Effector CD4-positive, alpha-beta T cell (primary cell): ENCODE results near the gene UBE2E2.

Experiments
- DNase-seq: peaks from one replicate; pipeline ENCODE4 v3.0.0-alpha.2; 2020

Gene UBE2E2

DNA sequence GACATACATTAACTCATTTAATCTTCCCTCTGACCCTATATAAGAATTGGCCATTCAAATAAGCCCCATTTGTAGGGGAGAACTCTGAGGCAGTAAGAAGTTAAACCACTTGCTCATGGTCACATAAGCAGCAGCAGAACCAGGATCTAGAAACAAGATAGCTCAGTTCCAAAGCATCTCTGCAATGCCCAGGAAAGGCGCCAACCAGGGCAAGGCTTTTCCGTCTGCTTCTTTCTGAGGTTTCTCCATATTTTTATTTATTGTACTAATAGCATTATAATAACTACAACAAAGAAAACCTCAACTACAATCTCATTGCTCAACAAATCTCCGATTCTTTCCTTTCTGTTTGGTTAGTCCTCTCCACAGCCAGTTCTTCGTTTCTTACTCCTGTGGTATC lies 4.3 kb upstream of the UBE2E2 start:
- DNase-seq: no peak

DNA sequence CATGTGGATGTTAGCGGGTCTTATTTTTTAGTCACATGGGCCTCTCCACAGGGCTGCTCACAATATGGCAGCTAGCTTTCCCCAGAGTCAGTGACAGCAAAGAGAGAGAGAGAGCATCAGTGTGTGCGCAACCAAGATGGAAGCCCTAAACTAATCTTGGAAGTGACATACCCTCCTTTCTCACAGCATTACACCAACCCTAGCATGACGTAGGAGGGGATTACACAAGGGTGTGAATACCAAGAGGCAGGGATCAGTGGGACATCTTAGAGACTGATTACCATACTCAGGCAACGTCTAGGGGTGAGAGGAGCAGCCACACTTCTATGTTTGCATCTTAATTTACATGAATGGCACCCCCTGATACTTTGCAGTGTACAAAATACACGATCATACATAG lies 3.5 kb upstream of the UBE2E2 start:
- no peak for DNase-seq

DNA sequence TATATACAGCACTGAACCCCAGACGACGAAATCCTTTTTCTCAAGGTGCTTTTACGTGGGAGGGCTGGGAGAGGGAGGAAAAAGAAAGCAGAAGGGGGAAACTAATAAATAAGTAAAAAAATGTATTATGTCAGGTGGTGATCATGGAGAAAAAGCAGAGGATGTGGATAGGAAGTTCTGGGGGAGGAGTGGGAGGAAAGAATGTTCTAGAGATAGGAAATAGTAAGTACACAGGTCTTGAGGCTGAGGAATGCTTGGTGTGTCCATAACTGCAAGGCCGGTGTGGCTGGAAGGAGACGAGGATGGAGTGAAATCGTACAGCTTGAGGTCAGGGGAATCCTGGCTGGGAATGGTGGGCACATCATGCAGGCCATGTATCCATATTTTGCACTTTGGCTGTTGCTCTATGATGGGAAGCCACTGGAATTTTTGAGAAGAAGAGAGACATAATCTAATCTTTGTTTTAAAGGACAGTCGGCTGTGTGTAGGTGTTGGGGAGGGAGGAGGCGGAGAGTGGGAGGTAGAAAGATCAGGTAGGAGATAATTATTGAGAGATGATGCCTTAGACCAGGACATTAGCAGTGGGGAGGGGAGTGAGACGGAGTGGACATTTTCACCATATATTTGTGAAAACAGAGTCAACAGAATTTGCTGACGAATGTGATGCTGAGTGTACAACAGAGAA lies 1.8 kb upstream of the UBE2E2 start:
- no peak for DNase-seq

DNA sequence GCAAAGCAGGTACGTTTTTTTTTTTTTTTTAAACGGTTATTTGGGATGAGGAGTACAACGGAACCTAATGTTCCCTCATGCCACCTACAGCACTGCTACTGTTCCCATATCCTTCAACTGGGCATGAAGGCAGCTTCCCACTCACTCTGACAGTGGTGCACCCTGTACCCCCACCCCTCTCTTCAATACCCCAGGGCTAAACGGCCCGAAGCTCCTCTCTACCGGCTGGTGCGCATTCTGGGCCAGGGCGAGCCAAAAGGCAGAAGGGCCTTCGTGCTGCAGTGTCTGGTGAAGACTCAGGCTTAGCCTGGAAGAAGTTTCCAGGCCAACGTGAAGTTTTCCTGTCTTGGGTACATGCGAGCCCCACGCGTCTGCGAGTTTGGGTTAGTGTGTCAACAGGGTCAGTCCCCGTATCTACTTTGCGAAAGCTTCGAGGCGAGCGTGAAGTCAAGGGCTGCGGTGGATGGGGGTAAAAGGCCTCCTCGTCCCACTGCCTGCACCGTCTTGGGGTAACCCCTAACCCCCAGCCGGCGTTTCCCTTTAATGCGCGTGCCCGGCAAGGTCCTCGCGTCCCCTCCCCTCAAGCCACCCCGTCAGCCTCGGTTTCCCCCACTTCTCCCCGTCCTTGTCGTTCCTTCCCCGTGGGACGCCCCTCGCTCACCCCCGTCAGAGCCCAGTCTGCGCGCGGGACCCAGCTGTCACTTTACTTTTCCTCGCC lies 765 bp upstream of the UBE2E2 start:
- DNase-seq: peak; percentile 2

DNA sequence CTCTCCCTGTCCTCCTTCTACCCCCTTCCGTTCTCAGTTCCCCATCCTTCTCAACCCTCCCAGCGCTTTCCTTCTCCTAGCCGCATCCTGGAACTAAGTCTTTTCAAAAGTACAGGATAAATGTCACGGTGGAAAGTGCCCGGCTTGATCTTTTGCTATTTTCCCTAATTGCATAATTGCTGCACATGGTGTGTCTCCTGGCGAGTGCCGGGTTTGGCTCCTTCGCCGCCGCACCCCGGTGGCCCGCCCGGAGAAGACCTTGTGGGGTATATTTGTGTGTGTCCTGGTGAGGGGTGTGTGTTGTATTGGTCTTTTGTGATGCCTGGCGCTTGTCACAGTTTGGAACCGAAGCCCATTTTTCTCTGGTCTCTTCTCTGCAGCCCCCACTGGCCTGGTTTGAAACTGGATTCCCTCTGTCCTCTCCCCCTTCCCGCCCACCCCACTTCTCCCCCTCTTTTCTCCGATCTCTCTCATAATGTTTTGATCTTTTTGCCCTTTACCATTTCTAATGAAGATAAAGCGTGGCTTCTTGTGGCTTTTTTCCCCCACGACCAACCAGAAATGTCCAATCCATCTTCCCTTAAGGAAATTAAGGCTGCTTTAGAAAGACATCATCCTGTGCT lies 692 bp downstream of the UBE2E2 start:
- no peak for DNase-seq

DNA sequence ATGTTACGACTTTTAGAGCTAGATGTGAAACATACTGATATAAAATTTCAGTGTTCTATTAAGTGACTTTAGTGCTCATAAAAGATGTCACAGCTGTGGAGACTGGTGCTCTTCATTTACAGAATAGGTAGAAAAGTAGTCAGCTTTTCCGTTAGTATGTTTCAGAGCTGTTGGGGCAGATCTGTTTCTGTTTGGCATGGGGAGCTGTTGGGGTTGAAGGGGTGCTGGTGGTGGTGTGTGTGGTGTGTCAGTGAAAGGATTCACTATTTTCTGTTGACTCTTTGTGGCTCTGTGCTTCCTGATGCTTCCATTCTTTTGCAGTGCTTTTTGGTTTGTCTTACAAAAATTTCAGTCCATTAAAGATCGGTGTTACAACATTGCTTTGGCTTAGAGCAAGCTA lies 3.2 kb downstream of the UBE2E2 start:
- DNase-seq: no peak

DNA sequence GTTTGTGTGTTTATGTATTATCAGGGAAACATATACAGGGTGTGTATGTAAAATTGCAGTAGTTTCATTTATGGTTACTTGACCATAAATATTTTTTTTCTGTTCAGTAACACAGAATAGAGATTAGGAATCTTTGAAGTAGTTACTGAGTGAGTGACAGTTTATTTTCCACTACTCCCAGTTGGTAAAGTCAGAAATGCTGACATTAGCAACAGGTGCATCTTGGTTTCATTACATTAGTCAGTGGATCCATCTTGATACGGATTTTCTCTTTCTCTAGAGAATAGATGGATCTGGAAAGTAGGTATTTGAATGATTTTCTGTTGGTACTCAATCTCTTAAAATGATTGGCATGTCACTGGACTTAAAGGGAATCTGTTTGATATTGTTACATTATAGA lies 6.0 kb downstream of the UBE2E2 start:
- no peak for DNase-seq

DNA sequence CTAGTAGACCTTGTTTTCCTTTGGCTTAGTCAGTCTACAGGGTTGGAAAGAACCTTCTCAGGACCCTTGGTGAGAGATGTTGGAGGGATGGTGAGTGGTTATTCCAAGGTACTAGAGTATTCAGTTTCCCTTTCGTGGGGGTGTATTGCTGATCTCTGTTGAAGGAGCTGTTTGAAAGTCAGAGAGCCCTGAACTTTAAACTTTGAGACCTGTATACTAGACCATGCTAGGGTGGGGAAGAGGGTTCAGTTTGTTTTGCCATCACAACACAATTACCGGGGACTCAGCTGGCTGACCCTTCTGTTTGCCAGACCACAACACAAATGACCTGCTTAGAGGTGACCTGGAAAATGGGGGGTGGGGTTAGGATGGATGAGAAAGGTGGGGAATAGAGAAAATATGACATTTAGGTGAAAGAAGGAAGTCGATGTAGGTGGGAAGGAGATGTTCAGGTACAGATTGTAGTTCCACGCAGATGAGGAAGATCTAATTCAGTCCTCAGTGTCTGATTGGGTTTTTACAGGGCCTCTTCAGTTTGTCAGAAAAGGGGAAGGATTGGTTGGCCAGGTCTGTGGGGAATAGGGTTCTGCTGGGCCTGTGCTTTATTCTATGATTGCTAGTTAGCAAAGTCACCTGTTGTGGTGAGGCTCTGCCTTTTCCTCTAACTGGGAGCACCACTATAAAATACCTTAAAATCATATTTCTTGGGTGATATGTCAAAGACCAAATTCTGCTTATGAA lies 6.8 kb downstream of the UBE2E2 start:
- no peak for DNase-seq

DNA sequence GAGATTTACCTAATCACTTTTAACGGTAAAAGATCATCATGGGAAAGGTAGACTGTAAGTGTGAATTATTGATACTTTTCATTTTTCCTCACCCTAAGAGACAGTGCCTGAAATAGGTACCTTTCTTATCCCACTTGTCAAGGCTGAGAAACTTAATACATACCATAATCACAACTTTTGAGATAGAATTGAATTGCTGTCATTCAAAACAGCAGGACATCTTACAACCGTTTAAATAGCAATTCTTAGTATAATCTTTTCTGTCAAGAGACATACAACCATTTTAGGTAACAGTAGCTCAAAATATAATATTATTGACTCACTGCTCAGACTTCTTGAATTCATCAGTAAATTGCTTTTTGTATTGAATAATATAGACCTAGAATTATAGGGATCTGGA lies 10.7 kb downstream of the UBE2E2 start:
- no peak for DNase-seq

DNA sequence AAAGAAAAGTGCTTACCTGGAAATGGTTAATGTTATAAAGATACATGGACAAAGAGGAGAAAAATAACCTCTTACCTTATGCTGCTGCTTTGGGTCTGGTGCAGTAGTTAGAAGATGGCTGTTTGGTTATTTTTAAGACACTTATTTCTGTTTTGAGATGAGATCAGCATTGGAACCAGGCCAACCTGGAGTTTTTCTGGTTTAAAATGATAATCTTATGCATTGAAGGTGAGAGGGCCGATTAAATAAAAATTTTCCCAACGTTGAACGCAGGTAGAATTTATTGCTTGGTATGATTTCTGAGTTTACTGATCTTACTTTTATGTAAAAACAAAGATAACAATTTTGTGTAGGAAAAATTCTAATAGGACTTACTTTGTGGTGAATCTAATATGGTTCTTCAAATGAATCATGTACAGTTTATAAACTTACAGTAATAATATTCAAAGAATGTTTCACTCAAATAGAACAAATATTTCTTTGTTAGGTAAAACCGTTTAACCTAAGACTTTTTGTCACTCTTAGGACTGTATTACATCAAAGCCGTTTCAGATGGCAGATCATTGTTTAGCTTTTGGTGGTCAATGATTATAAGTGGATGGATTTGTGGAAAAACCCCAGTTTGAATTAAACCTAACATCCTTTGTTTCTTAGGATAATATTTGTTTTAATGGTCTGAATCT lies 14.9 kb downstream of the UBE2E2 start:
- no peak for DNase-seq

DNA sequence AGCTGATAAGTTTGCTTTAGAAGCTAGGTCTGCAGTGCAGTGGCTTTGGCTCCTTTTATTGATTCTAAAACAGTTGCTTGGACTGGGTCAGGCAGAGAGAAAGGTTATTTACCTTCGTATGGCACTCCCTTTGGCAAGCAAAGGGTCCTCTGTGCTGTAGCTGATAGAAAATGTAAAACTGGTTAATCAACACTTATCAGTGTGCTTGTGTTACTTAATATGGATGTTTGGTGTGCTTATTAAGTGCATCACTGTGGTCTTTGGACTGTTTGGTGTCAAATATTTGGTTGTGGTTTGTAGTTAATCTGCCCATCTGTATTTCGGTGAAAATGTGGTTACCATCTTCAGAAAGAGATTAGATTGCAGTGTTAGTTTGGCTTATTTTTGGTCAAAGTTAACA lies 16.0 kb downstream of the UBE2E2 start:
- no peak for DNase-seq

DNA sequence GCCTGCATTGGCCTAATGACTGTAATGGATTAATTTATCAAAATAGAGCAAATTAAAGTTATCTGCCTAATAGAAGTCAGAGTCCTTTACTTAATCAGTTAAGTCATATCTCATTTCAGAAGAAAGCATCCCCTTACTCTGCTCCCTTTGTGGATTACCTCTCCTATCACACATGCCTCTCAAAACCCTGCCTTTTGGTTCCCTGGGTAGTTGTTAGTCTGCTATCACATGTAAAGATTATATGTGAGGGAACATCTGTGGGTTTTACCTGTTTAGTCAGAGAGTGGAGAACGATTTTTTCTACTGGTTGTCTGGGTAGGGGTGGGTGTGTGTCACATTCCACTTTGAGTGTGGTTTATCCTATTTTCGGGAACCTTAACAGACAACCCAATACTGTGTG lies 16.4 kb downstream of the UBE2E2 start:
- no peak for DNase-seq

DNA sequence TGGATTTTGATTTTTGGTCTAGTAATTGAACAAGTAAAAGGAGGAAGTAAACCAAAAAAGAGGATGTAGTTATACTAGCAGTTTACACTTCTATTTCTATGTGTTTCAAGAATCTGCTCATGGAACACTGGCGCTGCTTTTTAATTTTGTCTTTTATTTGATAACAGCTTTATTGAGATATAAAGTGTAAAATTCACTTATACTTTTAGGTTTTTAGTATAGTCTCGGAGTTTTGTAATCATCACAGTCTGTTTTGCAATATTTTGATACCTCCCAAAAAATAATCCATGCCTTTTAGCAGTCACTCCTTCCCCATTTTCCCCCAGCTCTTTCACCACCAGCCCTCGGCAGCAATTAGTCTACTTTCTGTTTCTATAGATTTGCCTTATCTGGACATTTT lies 18.0 kb downstream of the UBE2E2 start:
- DNase-seq: no peak

DNA sequence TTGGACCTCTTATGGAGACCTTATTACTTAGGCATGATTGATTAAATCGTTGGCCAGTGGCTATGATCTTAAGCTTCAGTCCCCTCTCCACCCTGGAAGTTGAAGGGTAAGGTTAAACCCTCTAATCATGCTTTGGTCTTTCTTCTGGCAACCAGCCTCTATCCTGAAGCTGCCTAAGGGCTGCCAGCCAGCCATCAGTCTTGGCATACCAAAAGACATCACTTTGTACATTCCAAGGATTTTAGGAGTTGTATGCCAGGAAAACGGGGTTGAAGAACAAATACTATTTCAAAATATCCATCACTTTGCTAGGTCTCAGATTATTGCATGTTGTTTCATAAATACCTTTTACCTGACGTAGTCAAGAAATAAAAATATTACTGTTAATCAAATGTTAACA lies 28.9 kb downstream of the UBE2E2 start:
- no peak for DNase-seq

DNA sequence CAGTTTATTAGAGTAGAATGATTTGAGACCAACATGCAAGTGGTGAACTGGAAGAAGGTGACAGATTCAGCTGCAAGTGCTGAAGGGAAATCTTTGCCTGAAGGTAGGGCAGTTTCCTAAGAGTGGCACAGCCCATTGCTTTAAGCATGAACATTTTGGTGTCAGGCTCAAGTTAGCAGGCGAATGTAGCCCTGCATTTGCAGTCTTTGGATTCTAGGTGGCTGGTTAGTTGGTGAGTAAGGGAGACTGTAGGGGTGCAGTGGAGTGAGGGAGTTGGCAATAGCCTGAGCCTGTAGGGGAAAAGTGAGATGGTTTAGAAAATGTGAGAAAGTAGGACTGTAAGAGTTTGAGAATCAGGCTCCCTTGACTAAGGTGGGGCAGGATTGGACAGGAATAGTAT lies 29.7 kb downstream of the UBE2E2 start:
- no peak for DNase-seq

DNA sequence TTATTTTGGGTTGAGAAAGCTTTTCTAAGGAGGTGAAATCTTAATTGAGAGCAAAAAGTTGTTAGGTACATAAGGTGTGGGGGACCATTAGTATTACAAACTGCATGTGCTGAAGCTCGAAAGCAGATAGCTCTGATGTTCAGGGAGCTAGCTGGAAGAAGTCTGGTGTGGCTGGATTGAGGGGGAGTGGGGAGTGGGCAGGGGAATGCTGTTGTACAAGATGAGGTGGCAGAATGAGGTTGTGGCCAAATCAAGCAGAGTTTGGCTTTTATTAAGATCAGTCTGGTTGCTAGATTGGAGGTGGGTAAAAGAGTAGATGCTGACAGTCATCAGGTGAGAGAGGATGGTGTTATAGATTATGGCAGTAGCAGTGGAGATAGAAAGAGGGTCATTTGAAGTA lies 32.1 kb downstream of the UBE2E2 start:
- DNase-seq: no peak

DNA sequence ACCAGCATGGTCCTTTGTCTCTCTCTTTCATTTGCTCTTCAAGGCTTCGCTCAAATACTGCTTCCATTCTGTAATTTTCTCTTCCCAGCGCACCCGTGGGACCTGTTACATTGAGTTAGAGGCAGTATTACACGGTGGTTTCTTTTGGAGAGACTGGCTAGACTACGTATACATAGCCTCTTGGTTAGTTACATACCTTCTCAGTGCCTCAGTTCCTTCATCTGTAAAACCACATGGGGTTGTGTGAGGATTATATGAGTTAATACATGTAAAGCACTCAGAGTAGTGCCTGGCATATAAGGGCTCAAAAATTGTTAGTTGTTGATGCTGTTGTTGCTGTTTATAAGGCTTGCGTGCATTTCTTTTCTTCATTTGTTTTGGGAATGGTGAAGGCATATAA lies 33.8 kb downstream of the UBE2E2 start:
- DNase-seq: no peak

DNA sequence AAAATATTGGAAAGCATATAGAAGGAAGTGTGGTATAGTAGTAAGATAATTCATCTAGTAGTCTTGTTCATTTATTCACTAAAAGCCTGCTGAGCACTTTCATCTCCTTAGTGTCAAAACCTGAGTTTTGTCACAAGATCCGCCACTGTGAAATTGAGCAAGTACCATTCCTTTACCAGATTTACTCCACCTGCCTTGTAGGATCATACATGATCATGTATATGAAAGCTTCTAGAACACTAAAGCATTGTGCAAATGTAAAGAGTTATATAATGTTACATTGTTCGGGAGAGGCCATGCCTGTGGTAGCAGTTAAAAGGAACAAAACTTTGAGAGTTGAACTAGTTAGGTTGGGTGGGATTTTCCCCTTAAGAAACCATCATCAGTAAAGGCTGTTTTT lies 35.0 kb downstream of the UBE2E2 start:
- DNase-seq: no peak

DNA sequence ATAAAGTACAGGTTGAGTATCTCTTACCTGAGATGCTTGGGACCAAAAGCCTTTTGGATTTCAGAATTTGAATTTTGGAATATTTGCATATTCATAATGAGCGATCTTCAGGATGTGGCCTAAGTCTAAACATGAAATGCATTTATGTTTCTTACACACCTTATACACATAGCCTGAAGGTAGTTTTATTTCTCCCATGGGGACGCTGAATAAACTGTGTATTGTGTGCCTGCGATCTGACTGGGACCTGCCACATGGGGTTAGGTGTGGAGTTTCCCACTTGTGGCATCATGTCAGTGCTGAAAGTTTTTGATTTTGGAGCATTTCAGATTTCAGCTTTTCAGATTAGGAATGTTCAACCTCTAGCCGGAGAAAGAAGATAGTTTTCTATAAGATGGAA lies 35.5 kb downstream of the UBE2E2 start:
- DNase-seq: no peak

DNA sequence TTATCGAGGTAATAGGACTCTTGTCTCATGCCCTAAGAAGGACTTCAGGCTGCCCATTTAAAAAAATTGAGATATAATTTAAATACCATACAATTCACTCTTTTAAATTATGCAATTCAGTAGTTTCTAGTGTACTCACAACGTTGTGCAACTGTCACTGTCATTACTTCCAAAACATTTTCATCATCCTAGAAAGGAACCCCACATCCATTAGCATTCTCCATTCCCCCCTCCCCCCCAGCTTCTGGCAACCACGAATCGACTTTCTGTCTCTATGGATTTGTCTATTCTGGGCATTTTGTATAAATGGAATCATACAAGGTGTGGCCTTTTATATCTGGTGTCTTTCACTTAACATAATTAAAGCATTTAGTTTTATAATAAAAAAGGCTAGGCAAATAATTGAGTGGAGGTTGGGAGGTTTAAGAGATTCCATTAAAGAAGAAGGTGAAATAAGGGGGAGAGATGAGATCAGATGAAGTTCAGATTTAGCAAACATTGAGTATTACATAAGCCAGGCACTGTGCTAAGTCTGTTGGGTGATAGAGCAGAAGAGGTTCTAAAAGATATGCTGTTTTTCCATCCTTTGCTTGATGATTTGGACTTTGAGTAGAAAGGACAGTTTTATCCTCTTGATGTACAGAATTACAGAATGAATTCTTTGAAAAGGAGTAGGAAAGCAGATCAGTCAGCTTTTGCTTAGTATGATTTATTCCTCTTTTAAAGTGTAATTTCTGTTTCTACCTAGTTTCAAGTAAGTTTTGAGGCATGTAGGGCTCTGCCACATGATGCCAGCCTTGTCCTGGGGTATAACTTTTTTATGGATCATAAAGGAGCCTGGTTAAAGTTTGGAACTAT lies 36.3 kb downstream of the UBE2E2 start:
- no peak for DNase-seq

DNA sequence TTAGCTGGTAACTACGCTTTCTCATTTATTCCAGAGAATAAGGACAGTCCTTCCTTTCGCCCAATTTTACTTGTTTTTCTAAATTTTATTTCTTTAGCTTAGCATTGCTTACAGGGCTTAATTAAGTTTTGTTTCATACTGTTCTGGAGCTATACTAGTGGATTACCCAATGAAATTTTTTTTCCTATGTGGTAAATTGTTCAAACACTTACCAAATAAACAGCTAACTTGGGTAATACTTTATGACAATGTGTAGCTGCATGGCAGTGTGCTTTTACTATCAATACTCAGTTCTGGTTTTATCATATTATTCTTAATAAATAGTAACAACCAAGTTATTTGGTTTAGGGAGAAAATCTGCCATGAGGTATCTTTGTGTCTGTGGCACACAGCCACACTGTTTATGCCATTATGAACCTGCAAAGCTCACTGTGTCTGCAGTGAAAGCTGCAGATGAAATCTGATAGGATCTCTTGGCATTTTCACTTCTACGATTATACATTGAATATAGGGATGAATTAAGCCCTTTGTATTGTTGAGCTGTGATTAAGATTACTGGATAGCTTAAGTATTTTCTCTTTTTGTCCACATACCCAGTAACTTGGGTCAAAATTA lies 37.2 kb downstream of the UBE2E2 start:
- no peak for DNase-seq

DNA sequence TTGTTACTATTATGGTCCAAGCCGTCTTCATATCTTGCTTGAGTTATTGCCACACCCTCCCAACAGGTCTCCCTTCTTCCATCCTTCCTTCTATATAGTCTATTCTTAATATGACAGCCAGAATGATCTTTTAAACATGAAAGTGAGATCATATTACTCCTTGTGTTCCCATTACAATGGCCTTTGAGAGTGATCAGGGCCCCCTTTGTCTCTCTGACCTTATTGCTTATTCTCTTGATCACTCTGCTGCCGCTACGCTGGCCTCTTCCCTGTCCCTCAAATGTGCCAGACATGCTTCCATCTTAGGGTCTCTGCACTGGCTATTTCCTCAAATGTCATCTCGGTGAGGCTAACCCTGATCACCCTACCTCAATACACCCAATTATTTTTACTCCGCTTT lies 38.1 kb downstream of the UBE2E2 start:
- no peak for DNase-seq
